ENCODE data around the gene FMN1.

GRCh38 chr15:32743411-32744140 is 450.9 kb downstream of the FMN1 start:
- TF ChIP-seq CTCF (IDR thresholded peaks at IDR 0.05) (no peak), ATF3 (CRISPR knock-in tag; conservative IDR thresholded peaks at IDR 0.05) (no peak), STAT6 (CRISPR knock-in tag; conservative IDR thresholded peaks at IDR 0.05; ENCODE audit: low read depth) (no peak), CREB1 (CRISPR knock-in tag; IDR thresholded peaks at IDR 0.05) (no peak), SMAD3 (CRISPR knock-in tag; IDR thresholded peaks at IDR 0.05; ENCODE audit: borderline replicate concordance) (no peak), MYBL2 (CRISPR knock-in tag; IDR thresholded peaks at IDR 0.05) (no peak), E2F5 (CRISPR knock-in tag; IDR thresholded peaks at IDR 0.05) (no peak), ATF1 (CRISPR knock-in tag; IDR thresholded peaks at IDR 0.05) (no peak), HMGXB4 (CRISPR knock-in tag; IDR thresholded peaks at IDR 0.05) (no peak), USF1 (CRISPR knock-in tag; IDR thresholded peaks at IDR 0.05) (no peak), SMAD4 (CRISPR knock-in tag; IDR thresholded peaks at IDR 0.05) (no peak)
